ENCODE data around the gene SAP30BP.

DNA sequence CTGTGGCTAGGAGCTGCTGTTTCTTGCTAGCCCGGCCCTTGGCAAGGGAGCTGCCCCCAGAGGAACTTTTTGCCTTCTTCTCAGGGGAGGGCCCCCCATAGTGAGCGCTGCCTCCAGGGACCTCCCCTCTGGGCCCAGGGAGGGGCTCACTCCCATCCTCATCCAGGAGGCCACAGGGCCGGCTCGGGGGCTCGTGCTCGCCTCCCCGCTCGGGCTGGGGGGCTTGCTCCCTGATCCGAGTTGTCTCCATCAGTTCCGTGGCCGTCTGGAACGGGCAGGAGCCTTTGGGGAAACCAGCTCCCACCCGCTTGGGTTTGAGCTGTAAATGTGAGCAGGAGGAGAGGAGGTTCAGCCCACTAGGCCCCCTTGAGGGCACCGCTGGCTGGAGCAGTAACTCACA, 38.0 kb upstream of the SAP30BP start:
- TF ChIP-seq EZH2 (IDR thresholded peaks at IDR 0.05) (no peak), POLR2AphosphoS5 (IDR thresholded peaks at IDR 0.05; ENCODE audit: borderline replicate concordance, low read depth, low read length) (no peak), FOXP2 (optimal IDR thresholded peaks at IDR 0.05; ENCODE audit: control extremely low read depth, extremely low read length, insufficient read depth) (no peak)

Data from SK-N-MC (cell line).